D721Med (cell line): ENCODE data around the gene COL6A3.

Experiments
- DNase-seq: peaks from one replicate; pipeline ENCODE4 v3.0.0; 2011; ENCODE audit warnings: low spot score; ENCODE audit not compliant: insufficient read length
- FAIRE-seq: peaks from 2 replicates; lab custom pipeline; 2011; peaks lifted over from hg19 to GRCh38; lab: Jason Lieb, UNC
- CTCF ChIP-seq: IDR thresholded peaks from 2 replicates; pipeline ENCODE4 v1.5.1; 2012; ENCODE audit warnings: mild to moderate bottlenecking, control low read depth; ENCODE audit not compliant: insufficient read depth; ENCODE audit errors: missing control alignments

Gene COL6A3

DNA sequence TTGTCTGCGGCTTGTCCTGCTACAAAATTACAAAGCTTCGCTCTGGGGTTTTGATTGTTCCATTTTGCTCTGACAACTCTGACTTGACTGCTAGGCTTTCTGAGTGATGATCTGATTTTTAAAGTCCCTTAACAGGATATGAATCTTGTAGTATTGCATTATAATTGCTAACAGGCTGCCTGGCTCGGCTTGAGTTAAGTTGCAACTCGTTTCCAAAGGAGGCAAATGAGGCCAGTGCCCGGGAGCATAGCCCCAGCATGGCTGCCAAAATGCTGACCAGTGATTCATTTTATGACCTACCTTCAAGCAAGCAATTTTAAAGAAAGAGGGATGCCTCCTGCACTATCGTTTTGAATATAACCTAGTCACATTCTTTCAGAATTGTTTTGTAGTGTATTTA is 135.4 kb downstream of the COL6A3 start:
- TF ChIP-seq CTCF: no peak
- FAIRE-seq (no peak), DNase-seq (no peak)

DNA sequence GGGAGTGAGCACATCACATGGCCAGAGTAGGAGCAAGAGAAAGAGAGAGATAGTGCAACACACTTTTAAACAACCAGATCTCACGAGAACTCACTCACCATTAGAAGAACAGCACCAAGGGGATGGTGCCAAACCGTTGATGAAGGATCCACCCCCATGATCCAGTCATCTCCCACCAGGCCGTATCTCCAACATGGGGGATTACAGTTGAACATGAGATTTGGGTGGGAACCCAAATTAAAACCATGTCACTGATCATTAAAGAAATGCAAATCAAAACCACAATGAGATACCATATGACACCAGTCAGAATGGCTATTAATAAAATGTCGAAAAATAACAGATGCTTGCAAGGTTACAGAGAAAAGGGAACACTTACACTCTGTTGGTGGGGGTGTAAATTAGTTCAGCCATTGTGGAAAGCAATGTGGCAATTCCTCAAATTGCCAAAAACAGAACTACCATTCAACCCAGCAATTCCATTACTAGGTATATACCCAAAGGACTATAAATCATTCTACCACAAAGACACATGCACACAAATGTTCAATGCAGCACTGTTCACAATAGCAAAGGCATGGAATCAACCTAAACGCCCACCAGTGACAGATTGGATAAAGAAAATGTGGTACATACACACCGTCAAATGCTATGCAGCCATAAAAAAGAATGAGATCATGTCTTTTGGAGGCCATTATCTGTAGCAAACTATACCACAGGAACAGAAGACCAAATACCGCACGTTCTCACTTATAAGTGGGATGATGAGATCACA is 137.1 kb downstream of the COL6A3 start:
- DNase-seq (no peak), FAIRE-seq (no peak)
- TF ChIP-seq CTCF: no peak
